HG02798 (cell line): ENCODE results near the gene POGLUT3.

Experiments used
- ATAC-seq: cut with Tn5 transposase; IDR thresholded peaks from one replicate; pipeline ENCODE4 v1.9.1; 2021; ENCODE audit warnings: mild to moderate bottlenecking; ENCODE audit not compliant: unreplicated experiment, poor library complexity

Gene POGLUT3

DNA sequence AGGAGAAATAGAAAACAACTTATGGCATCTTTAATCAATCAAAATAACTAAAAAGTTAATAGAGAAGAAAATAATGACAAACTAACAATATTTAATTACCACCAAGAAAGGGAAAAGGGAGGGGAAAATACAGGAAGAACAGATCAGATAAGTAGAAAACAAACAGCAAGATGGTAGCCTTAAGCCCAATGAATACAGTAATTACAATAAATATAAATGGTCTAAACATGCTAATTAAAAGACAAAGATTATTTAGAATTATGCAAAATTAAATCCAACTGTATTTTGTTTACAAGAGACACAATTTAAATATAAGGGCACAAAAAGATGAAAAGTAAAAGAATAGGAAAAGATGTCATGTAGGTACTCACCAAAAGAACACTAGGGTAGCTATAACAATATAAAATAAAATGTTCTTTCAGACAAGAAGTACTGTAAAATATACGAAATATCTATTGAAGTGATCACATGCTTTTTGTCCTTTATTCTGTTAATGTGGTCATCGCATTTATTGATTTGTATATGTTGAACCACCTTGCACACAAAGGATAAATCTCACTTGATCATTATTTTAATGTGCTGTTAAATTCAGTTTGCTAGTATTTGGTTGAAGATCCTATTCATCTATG lies 44.9 kb downstream of the POGLUT3 start:
- ATAC-seq: no peak
